Measurements from ENCODE around the gene CSMD2.

Gene CSMD2

GRCh38 chr1:33618636-33619035, 546.4 kb downstream of the CSMD2 start:
- TF ChIP-seq SIN3A (IDR thresholded peaks at IDR 0.05; ENCODE audit: borderline replicate concordance, insufficient read depth, low read length) = no peak
- TF ChIP-seq FOXP2 (optimal IDR thresholded peaks at IDR 0.05; ENCODE audit: borderline replicate concordance, extremely low read depth, extremely low read length, insufficient read depth) = no peak
- no peak for TF ChIP-seq POLR2AphosphoS5 (IDR thresholded peaks at IDR 0.05; ENCODE audit: low read depth, low read length)
- TF ChIP-seq TAF1 (IDR thresholded peaks at IDR 0.05; ENCODE audit: borderline replicate concordance, insufficient read depth, low read length) = no peak
- no peak for TF ChIP-seq REST (IDR thresholded peaks at IDR 0.05; ENCODE audit: insufficient read depth in 1 of 2, low read depth in 2 of 2, low read length in 2 of 2)

- TF ChIP-seq REST (IDR thresholded peaks at IDR 0.05; ENCODE audit: insufficient read depth in 1 of 2, low read depth in 2 of 2, low read length in 2 of 2) = no peak
- no peak for TF ChIP-seq FOXP2 (optimal IDR thresholded peaks at IDR 0.05; ENCODE audit: borderline replicate concordance, extremely low read depth, extremely low read length, insufficient read depth)
- TF ChIP-seq SIN3A (IDR thresholded peaks at IDR 0.05; ENCODE audit: borderline replicate concordance, insufficient read depth, low read length) = no peak
- no peak for TF ChIP-seq TAF1 (IDR thresholded peaks at IDR 0.05; ENCODE audit: borderline replicate concordance, insufficient read depth, low read length)
- TF ChIP-seq POLR2AphosphoS5 (IDR thresholded peaks at IDR 0.05; ENCODE audit: low read depth, low read length) = no peak
Observed at GRCh38 chr1:33617451-33617850, 547.6 kb downstream of the CSMD2 start.

DNA sequence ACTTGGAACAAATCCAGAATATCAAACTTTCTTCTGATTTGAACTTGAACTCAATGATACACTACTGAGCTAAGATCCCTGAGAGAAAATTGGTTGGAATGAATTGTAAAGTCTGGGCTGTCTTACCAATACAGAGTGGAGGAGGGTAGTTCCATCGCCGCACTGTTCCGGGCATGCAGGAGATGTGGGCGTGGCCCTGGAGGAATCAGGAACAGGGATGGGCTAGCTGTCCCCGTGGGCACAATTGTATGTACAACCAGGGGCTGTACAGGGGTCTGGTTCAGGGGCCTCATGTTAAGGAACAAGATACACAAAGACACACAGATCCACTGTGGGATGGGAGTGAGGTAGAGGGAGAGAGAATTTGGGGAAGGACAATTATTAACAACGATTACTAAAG, 548.2 kb downstream of the CSMD2 start:
- TF ChIP-seq TAF1 (IDR thresholded peaks at IDR 0.05; ENCODE audit: borderline replicate concordance, insufficient read depth, low read length) (no peak), REST (IDR thresholded peaks at IDR 0.05; ENCODE audit: insufficient read depth in 1 of 2, low read depth in 2 of 2, low read length in 2 of 2) (no peak), FOXP2 (optimal IDR thresholded peaks at IDR 0.05; ENCODE audit: borderline replicate concordance, extremely low read depth, extremely low read length, insufficient read depth) (no peak), SIN3A (IDR thresholded peaks at IDR 0.05; ENCODE audit: borderline replicate concordance, insufficient read depth, low read length) (no peak), POLR2AphosphoS5 (IDR thresholded peaks at IDR 0.05; ENCODE audit: low read depth, low read length) (no peak)

DNA sequence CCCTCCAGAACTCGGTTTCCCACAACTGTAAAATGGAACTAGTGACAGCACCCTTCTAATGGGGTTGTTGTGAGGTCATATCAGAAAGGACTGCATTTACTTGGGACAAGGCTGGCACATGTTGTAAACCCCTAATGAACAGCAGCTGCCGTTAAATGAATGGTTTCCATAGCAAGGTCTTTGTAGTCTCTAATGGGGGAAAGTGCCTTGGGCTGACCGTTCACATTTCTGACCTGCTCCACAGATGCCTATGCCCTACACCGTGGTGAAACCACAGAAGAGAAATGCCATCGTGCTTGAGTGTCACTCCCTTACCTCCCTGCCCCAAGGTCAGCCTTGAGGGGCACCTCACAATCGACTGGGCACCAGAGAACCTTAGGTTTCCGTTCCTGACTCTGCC, 549.5 kb downstream of the CSMD2 start:
- TF ChIP-seq POLR2AphosphoS5 (IDR thresholded peaks at IDR 0.05; ENCODE audit: low read depth, low read length) (no peak), TAF1 (IDR thresholded peaks at IDR 0.05; ENCODE audit: borderline replicate concordance, insufficient read depth, low read length) (no peak), FOXP2 (optimal IDR thresholded peaks at IDR 0.05; ENCODE audit: borderline replicate concordance, extremely low read depth, extremely low read length, insufficient read depth) (no peak), REST (IDR thresholded peaks at IDR 0.05; ENCODE audit: insufficient read depth in 1 of 2, low read depth in 2 of 2, low read length in 2 of 2) (no peak), SIN3A (IDR thresholded peaks at IDR 0.05; ENCODE audit: borderline replicate concordance, insufficient read depth, low read length) (no peak)

Data from PFSK-1 (cell line).